Panc1 (cell line): ENCODE measurements around the gene PRDM2.

Source experiments
- CTCF ChIP-seq: fragments of 450-650 bp; IDR thresholded peaks from 2 replicates; pipeline ENCODE4 v1.5.1; 2017; ENCODE audit warnings: mild to moderate bottlenecking
- POLR2AphosphoS5 ChIP-seq: IDR thresholded peaks from 2 replicates; pipeline ENCODE4 v1.6.1; 2012; ENCODE audit warnings: mild to moderate bottlenecking, low read depth, low read length, moderate library complexity

- TF ChIP-seq CTCF (peak; percentile 9; the same call in 1 of the 2 replicates), POLR2AphosphoS5 (no peak)
Observed at GRCh38 chr1:13714851-13715250, 14.9 kb downstream of the PRDM2 start.
